Measurements from ENCODE around the gene CLNK. TPM values are rescaled to one million over a fixed set of nuclear protein-coding genes. Genes with fewer than 3 reads are reported as not detected.

The CLNK gene, protein sequence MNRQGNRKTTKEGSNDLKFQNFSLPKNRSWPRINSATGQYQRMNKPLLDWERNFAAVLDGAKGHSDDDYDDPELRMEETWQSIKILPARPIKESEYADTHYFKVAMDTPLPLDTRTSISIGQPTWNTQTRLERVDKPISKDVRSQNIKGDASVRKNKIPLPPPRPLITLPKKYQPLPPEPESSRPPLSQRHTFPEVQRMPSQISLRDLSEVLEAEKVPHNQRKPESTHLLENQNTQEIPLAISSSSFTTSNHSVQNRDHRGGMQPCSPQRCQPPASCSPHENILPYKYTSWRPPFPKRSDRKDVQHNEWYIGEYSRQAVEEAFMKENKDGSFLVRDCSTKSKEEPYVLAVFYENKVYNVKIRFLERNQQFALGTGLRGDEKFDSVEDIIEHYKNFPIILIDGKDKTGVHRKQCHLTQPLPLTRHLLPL
- under 1 TPM in 2 of 4 donors, not detected in 2; 0.04 to 0.31 TPM for polyA plus RNA-seq
- long read RNA-seq, donor 1, result 0 reads
- long read RNA-seq, donor 2, result 0 reads
- long read RNA-seq, donor 3, result 0 reads
- long read RNA-seq, donor 4, result 0 reads
- long read RNA-seq, donor 5, result 0 reads
- long read RNA-seq, donor 6, result 0 reads
- long read RNA-seq, donor 7, result 0 reads
- long read RNA-seq, donor 8, result 0 reads
- long read RNA-seq, donor 9, result 0 reads
- long read RNA-seq, donor 10, result 0 reads

DNA sequence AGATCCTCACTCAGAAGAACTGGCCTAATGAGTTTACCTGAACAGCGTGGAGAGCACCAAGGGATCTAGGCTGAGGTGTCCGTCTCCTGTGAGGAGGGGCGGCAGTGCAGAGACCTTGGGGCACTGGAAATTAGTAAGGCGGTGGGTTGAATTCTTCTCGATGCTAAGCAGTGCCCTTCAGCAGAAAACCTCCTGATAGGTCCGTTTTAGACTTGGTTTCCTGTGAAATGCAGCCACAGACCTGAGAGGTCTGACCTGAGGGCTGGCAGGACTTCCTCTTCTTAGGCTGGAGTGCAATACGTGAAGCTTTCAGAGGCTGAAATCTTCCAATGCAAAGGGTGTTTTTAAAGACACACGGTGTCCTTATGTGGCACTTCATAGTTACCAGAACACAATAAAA, at the start of gene CLNK:
Gene CLNK, minus strand, starts transcription at position 138 of the 400 bp plus-strand sequence. CDS start 16,899 bp downstream, outside the sequence.
- Histone ChIP-seq H3K9me3 (ENCODE audit: control insufficient read depth in 2 of 2, insufficient read depth in 1 of 2, low read depth in 1 of 2, low read length in 1 of 2) (no peaks in the 10 kb centered on the region), H3K4me1 (ENCODE audit: control insufficient read depth in 3 of 3, insufficient read depth in 2 of 3, low read depth in 1 of 3, low read length in 2 of 3) (no peaks in the 10 kb centered on the region), H3K27ac (ENCODE audit: low read depth in 1 of 3, low read length in 2 of 3) (no peak within 1 kb of the TSS), H3K27me3 (ENCODE audit: control insufficient read depth in 3 of 3, insufficient read depth in 3 of 3, low read length in 3 of 3) (no peaks in the 10 kb centered on the region), H3K4me3 (ENCODE audit: low read depth in 1 of 3, low read length in 3 of 3) (no peak within 1 kb of the TSS), H3K36me3 (ENCODE audit: control insufficient read depth in 3 of 3, insufficient read depth in 2 of 3, low read depth in 1 of 3, low read length in 3 of 3) (no peaks in the 10 kb centered on the region)
- WGBS, 3 donors, result 66 to 87% (median 66%) methylated on average over 8 of the region's 8 CpGs
- no peak for FAIRE-seq
- no peak for DNase-seq

DNA sequence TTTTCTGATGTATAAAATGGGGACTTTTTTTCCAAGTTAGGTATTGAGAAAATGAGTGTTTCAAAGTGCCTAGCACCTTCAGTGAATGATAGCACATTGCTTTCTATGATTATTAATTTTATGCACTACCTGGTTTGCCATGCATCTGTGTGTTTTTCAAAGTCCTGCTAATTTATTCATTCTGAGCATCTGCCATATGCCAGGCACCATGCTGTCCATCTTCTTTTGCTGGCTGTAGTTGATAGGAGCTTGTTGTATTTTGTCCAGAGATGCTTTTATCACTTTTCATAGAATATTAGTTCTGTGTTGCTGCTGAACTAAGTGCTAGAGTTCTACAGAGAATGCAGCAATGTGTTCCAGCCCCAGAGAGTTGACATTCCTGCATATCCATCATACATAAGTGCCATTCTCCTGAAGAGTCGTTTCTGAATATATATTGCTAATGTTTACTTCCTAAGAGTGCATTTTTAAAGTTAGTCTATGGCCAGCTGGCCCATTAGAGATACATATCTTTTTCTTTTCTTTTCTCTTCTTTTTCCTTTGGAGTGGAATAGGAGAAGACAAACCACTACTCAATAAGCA, 49.0 kb upstream of the CLNK start:
- 29 to 54% (median 44%) methylated on average over 1 of the region's 1 CpG for WGBS, 3 donors
- Histone ChIP-seq H3K36me3 (ENCODE audit: control insufficient read depth in 3 of 3, insufficient read depth in 2 of 3, low read depth in 1 of 3, low read length in 3 of 3) (no peaks in the 10 kb centered on the region), H3K27ac (ENCODE audit: low read depth in 1 of 3, low read length in 2 of 3) (no peak overlapping the region), H3K9me3 (ENCODE audit: control insufficient read depth in 2 of 2, insufficient read depth in 1 of 2, low read depth in 1 of 2, low read length in 1 of 2) (no peaks in the 10 kb centered on the region), H3K4me3 (ENCODE audit: low read depth in 1 of 3, low read length in 3 of 3) (no peak overlapping the region), H3K4me1 (ENCODE audit: control insufficient read depth in 3 of 3, insufficient read depth in 2 of 3, low read depth in 1 of 3, low read length in 2 of 3) (no peaks in the 10 kb centered on the region), H3K27me3 (ENCODE audit: control insufficient read depth in 3 of 3, insufficient read depth in 3 of 3, low read length in 3 of 3) (no peaks in the 10 kb centered on the region)
- no peak for DNase-seq
- no peak for FAIRE-seq

DNA sequence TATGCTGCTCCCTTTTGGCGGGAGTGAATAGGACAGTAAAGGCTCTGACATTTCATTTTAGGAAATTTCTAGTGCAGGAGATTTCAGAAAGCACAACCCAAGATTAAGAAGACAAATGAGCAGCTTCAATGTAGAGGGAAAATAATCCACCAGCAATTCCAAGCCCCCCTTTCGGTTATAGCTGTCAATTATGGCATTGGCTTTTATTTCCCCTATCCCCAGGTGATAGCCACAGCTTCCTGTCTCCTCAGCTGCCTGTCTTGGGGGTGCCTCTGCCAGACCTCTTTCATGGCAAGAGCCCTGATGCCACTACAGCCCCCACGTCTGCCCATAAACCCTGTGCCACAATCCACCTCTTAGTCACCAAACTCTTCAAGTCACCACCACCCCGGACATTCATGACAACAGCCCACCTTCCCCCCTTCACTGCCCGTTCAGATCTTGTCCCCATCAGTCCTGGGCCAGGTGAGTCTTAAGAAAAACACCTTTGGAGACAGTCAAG, 48.4 kb upstream of the CLNK start:
- Histone ChIP-seq H3K27ac (ENCODE audit: low read depth in 1 of 3, low read length in 2 of 3) (no peak overlapping the region), H3K36me3 (ENCODE audit: control insufficient read depth in 3 of 3, insufficient read depth in 2 of 3, low read depth in 1 of 3, low read length in 3 of 3) (no peaks in the 10 kb centered on the region), H3K9me3 (ENCODE audit: control insufficient read depth in 2 of 2, insufficient read depth in 1 of 2, low read depth in 1 of 2, low read length in 1 of 2) (no peaks in the 10 kb centered on the region), H3K4me3 (ENCODE audit: low read depth in 1 of 3, low read length in 3 of 3) (no peak overlapping the region), H3K4me1 (ENCODE audit: control insufficient read depth in 3 of 3, insufficient read depth in 2 of 3, low read depth in 1 of 3, low read length in 2 of 3) (no peaks in the 10 kb centered on the region), H3K27me3 (ENCODE audit: control insufficient read depth in 3 of 3, insufficient read depth in 3 of 3, low read length in 3 of 3) (no peaks in the 10 kb centered on the region)
- 61 to 78% (median 62%) methylated on average over 5 of the region's 5 CpGs for whole genome bisulfite sequencing, 3 donors
- DNase-seq, result no peak
- FAIRE-seq, result no peak

DNA sequence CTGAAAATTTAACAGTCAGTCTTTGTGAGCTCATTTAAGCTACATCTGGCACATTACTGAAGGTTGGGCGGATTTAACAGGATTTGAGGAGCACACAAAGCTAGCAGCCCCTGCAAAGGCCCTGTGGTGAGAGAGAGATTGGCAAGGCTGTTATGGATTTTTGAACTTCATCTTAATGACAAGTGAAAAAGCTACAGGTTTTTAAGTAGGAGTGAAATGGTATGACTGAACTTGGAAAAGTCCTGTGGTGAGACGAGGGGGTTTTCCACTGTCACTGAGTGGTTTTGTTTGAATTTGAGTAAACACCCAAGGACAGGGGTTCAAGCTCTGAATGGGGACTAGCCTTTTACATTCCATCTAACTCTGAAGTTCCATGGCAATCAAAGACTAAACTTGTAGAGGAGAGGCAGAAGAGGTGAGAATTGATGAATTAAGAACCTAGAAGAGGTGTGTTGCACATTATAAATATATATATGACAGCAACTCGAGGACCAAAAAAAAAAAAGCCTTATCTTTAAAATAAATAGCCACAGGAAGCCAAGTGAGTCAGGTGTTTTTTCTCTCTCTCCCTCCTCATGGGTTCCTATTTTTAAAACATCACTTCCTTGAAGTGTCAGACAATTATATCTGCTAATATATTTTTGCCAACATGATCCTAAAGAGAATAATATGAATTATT, 47.8 kb upstream of the CLNK start:
- Histone ChIP-seq H3K9me3 (ENCODE audit: control insufficient read depth in 2 of 2, insufficient read depth in 1 of 2, low read depth in 1 of 2, low read length in 1 of 2) (no peaks in the 10 kb centered on the region), H3K4me1 (ENCODE audit: control insufficient read depth in 3 of 3, insufficient read depth in 2 of 3, low read depth in 1 of 3, low read length in 2 of 3) (no peaks in the 10 kb centered on the region), H3K36me3 (ENCODE audit: control insufficient read depth in 3 of 3, insufficient read depth in 2 of 3, low read depth in 1 of 3, low read length in 3 of 3) (no peaks in the 10 kb centered on the region), H3K4me3 (ENCODE audit: low read depth in 1 of 3, low read length in 3 of 3) (no peak overlapping the region), H3K27me3 (ENCODE audit: control insufficient read depth in 3 of 3, insufficient read depth in 3 of 3, low read length in 3 of 3) (no peaks in the 10 kb centered on the region), H3K27ac (ENCODE audit: low read depth in 1 of 3, low read length in 2 of 3) (no peak overlapping the region)
- 17 to 29% (median 24%) methylated on average over 3 of the region's 3 CpGs for WGBS, 3 donors
- FAIRE-seq (no peak), DNase-seq (no peak)

DNA sequence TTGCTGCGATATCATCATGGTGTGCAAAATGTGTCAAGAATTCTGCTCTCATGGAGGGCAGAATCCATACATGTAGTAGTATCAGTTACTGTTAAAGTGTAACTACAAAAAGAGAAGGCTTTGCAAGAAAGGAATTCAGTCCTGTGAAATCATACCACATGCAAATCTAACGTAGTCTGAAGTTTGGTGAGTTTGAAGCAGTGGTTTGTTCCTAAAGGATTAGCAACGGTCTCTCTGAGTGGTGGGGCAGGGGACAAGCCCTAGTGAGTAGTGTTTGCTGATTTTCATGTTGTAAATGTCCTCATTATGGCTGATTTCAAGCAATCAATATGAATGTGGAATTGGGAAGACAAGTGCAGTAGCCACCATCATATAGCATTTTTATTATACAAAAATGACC, 47.1 kb upstream of the CLNK start:
- FAIRE-seq (no peak), DNase-seq (no peak)
- Histone ChIP-seq H3K4me1 (ENCODE audit: control insufficient read depth in 3 of 3, insufficient read depth in 2 of 3, low read depth in 1 of 3, low read length in 2 of 3) (no peaks in the 10 kb centered on the region), H3K4me3 (ENCODE audit: low read depth in 1 of 3, low read length in 3 of 3) (no peak overlapping the region), H3K9me3 (ENCODE audit: control insufficient read depth in 2 of 2, insufficient read depth in 1 of 2, low read depth in 1 of 2, low read length in 1 of 2) (no peaks in the 10 kb centered on the region), H3K36me3 (ENCODE audit: control insufficient read depth in 3 of 3, insufficient read depth in 2 of 3, low read depth in 1 of 3, low read length in 3 of 3) (no peaks in the 10 kb centered on the region), H3K27me3 (ENCODE audit: control insufficient read depth in 3 of 3, insufficient read depth in 3 of 3, low read length in 3 of 3) (no peaks in the 10 kb centered on the region), H3K27ac (ENCODE audit: low read depth in 1 of 3, low read length in 2 of 3) (no peak overlapping the region)
- WGBS, 3 donors, result 64 to 75% (median 71%) methylated on average over 3 of the region's 3 CpGs

DNA sequence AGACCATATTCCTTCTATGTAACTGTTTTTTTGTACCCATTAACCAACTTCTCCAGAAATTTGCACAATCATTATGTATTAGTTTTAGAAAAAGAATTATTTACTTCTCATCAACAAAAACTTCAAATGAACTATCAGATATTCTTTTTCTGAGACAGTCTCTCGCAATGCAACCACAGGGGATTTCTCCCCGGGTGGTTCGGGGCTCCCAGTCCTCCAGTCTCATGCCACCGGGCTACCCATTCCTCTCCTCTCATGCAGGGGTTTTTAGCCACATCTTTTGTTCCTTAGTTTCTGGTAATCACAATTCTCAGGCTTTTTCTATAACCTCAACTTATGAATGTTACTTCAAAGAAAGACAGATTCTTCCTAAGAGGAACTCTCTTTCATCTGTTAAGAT, 46.6 kb upstream of the CLNK start:
- no peaks in the 10 kb centered on the region for H3K4me1 ChIP-seq (ENCODE audit: control insufficient read depth in 3 of 3, insufficient read depth in 2 of 3, low read depth in 1 of 3, low read length in 2 of 3)
- no peak overlapping the region for H3K4me3 ChIP-seq (ENCODE audit: low read depth in 1 of 3, low read length in 3 of 3)
- no peaks in the 10 kb centered on the region for H3K9me3 ChIP-seq (ENCODE audit: control insufficient read depth in 2 of 2, insufficient read depth in 1 of 2, low read depth in 1 of 2, low read length in 1 of 2)
- no peaks in the 10 kb centered on the region for H3K27me3 ChIP-seq (ENCODE audit: control insufficient read depth in 3 of 3, insufficient read depth in 3 of 3, low read length in 3 of 3)
- FAIRE-seq (no peak), DNase-seq (no peak)
- WGBS, 3 donors, result 60 to 83% (median 72%) methylated on average over 4 of the region's 4 CpGs
- no peak overlapping the region for H3K27ac ChIP-seq (ENCODE audit: low read depth in 1 of 3, low read length in 2 of 3)
- no peaks in the 10 kb centered on the region for H3K36me3 ChIP-seq (ENCODE audit: control insufficient read depth in 3 of 3, insufficient read depth in 2 of 3, low read depth in 1 of 3, low read length in 3 of 3)

DNA sequence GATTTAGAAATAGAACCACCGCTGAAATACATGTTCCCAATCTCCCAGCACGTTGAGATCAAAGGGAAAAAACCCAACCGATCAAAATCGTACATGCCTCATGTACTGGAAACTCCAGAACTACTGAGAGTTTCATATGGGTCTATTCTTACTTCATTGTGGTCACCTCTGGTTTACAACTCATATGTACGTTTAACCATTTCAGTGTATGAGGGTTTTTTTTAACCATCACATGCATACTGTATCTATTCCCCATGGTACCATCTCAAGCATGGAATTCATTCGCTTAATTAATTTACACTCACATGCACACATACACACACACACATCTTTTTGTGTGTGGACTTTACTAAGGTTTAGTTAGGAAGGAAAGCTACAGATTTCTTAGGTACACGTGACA, 46.0 kb upstream of the CLNK start:
- Histone ChIP-seq H3K9me3 (ENCODE audit: control insufficient read depth in 2 of 2, insufficient read depth in 1 of 2, low read depth in 1 of 2, low read length in 1 of 2) (no peaks in the 10 kb centered on the region), H3K36me3 (ENCODE audit: control insufficient read depth in 3 of 3, insufficient read depth in 2 of 3, low read depth in 1 of 3, low read length in 3 of 3) (no peaks in the 10 kb centered on the region), H3K27me3 (ENCODE audit: control insufficient read depth in 3 of 3, insufficient read depth in 3 of 3, low read length in 3 of 3) (no peaks in the 10 kb centered on the region), H3K4me1 (ENCODE audit: control insufficient read depth in 3 of 3, insufficient read depth in 2 of 3, low read depth in 1 of 3, low read length in 2 of 3) (no peaks in the 10 kb centered on the region), H3K27ac (ENCODE audit: low read depth in 1 of 3, low read length in 2 of 3) (no peak overlapping the region), H3K4me3 (ENCODE audit: low read depth in 1 of 3, low read length in 3 of 3) (no peak overlapping the region)
- 74 to 85% (median 82%) methylated on average over 7 of the region's 7 CpGs for WGBS, 3 donors
- no peak for DNase-seq
- no peak for FAIRE-seq

DNA sequence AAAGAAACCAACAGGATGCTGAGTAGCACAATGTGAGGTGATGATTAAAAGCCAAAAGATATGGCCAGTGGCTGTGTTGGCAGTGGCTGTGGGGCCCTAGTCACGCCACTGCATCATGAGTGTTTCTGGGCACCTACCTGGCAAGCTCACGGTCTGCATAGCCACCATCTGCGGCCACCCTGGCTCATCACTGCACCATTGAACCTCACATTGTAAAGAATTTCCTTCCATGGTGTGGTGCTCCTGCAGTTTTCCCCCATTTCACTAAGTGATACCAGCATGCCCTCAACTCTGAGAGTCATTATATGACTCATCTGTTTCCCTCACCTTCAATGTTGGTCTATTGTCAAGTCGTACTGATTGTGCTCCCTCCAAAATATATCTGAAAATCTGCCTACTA, 45.5 kb upstream of the CLNK start:
- Histone ChIP-seq H3K9me3 (ENCODE audit: control insufficient read depth in 2 of 2, insufficient read depth in 1 of 2, low read depth in 1 of 2, low read length in 1 of 2) (no peaks in the 10 kb centered on the region), H3K36me3 (ENCODE audit: control insufficient read depth in 3 of 3, insufficient read depth in 2 of 3, low read depth in 1 of 3, low read length in 3 of 3) (no peaks in the 10 kb centered on the region), H3K4me3 (ENCODE audit: low read depth in 1 of 3, low read length in 3 of 3) (no peak overlapping the region), H3K27ac (ENCODE audit: low read depth in 1 of 3, low read length in 2 of 3) (no peak overlapping the region), H3K27me3 (ENCODE audit: control insufficient read depth in 3 of 3, insufficient read depth in 3 of 3, low read length in 3 of 3) (no peaks in the 10 kb centered on the region), H3K4me1 (ENCODE audit: control insufficient read depth in 3 of 3, insufficient read depth in 2 of 3, low read depth in 1 of 3, low read length in 2 of 3) (no peaks in the 10 kb centered on the region)
- no peak for FAIRE-seq
- 60 to 74% (median 61%) methylated on average over 4 of the region's 4 CpGs for WGBS, 3 donors
- DNase-seq, result no peak
